DND-41 (cell line): Measurements from ENCODE around the gene ARHGAP24.

Experiments used
- EZH2 ChIP-seq: IDR thresholded peaks from 3 replicates; pipeline ENCODE4 v1.6.1; 2012; ENCODE audit warnings: borderline replicate concordance, low read depth, mild to moderate bottlenecking, moderate library complexity, low read length, inconsistent platforms; ENCODE audit not compliant: severe bottlenecking
- TF ChIP-seq, protein P1 (sequence below): IDR thresholded peaks from 2 replicates; pipeline ENCODE4 v1.5.1; 2012; ENCODE audit warnings: borderline replicate concordance, low read length, moderate library complexity, mild to moderate bottlenecking; ENCODE audit not compliant: poor library complexity, severe bottlenecking; ENCODE audit errors: extremely low read depth

DNA sequence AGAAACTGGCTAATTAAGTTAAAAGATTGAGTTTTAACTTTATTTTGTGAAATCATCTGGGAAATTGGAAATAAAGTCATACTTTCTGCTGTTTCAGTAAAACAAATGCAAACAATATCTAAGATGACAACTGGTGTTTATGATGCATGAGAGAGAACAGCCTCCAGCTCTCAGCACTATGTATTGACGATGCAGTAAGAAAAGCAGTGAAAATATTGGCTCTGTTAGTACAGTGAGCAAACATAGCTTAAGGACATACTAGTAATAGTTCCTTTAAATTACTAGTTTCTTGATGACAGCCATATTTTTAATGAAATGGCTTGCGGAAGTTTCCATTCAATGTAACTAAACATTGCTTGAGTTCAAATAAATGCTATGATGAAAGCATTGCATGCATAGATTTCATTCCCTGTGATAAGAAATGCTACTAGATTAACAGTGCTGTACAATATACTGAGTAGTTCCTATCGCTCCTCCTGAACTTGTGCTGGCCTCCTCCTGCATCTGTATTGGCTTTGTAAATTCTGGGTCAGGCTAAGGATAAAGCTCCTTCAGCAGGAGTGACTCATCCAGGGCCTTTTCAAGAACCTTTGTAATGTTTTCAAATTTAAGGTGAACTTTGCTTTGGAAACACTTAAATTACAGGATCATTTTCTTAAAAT, 11.6 kb downstream of the ARHGAP24 start:
- TF ChIP-seq, protein P1, sequence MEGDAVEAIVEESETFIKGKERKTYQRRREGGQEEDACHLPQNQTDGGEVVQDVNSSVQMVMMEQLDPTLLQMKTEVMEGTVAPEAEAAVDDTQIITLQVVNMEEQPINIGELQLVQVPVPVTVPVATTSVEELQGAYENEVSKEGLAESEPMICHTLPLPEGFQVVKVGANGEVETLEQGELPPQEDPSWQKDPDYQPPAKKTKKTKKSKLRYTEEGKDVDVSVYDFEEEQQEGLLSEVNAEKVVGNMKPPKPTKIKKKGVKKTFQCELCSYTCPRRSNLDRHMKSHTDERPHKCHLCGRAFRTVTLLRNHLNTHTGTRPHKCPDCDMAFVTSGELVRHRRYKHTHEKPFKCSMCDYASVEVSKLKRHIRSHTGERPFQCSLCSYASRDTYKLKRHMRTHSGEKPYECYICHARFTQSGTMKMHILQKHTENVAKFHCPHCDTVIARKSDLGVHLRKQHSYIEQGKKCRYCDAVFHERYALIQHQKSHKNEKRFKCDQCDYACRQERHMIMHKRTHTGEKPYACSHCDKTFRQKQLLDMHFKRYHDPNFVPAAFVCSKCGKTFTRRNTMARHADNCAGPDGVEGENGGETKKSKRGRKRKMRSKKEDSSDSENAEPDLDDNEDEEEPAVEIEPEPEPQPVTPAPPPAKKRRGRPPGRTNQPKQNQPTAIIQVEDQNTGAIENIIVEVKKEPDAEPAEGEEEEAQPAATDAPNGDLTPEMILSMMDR: no peak
- TF ChIP-seq EZH2: no peak
